Measurements from ENCODE around the gene SEMA5A.
"Not testable (repeated sequence)": the region's sequence is repeated elsewhere in the genome, so short reads cannot be mapped to it uniquely, and the experiment has no call there.

SEMA5A gene

DNA sequence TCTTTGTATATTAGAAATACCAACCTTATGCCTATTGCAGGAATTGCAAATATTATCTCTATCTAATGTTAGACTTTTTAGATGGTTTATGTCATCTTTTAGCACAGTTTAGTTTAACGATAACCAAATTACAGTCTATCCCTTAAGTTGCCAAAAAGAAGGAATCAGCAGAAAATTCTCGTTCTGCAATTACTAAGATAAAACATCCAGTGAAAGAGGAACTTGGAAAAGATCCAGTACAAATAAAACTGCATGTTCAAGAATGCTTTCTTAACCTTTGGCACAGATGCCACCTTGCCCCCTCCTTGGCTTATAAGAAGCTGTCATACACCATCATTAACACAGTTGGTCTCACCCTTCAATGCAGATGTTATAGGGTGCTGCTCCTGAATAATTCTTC, 124.0 kb downstream of the SEMA5A start:
- no peak overlapping the region for H3K27ac ChIP-seq (ENCODE audit: low read depth, low read length)
- H3K4me3 ChIP-seq (ENCODE audit: low read depth, low read length): no peak overlapping the region
- no peaks in the 10 kb centered on the region for H3K9me3 ChIP-seq (ENCODE audit: control insufficient read depth, insufficient read depth, low read length)
- no peaks in the 10 kb centered on the region for H3K4me1 ChIP-seq (ENCODE audit: control insufficient read depth, insufficient read depth, low read length)
- H3K36me3 ChIP-seq (ENCODE audit: control insufficient read depth, insufficient read depth, low read length): no peaks in the 10 kb centered on the region
- H3K27me3 ChIP-seq (ENCODE audit: control insufficient read depth, insufficient read depth, low read length): no peaks in the 10 kb centered on the region
- H3K9ac ChIP-seq (ENCODE audit: low read depth, low read length): no peak overlapping the region

GRCh38 chr5:9419794-9420193, 126.1 kb downstream of the SEMA5A start:
- Histone ChIP-seq H3K9me3 (ENCODE audit: control insufficient read depth, insufficient read depth, low read length) (no peaks in the 10 kb centered on the region), H3K27ac (ENCODE audit: low read depth, low read length) (no peak overlapping the region), H3K27me3 (ENCODE audit: control insufficient read depth, insufficient read depth, low read length) (no peaks in the 10 kb centered on the region), H3K4me1 (ENCODE audit: control insufficient read depth, insufficient read depth, low read length) (no peaks in the 10 kb centered on the region), H3K4me3 (ENCODE audit: low read depth, low read length) (no peak overlapping the region), H3K9ac (ENCODE audit: low read depth, low read length) (no peak overlapping the region), H3K36me3 (ENCODE audit: control insufficient read depth, insufficient read depth, low read length) (no peaks in the 10 kb centered on the region)

DNA sequence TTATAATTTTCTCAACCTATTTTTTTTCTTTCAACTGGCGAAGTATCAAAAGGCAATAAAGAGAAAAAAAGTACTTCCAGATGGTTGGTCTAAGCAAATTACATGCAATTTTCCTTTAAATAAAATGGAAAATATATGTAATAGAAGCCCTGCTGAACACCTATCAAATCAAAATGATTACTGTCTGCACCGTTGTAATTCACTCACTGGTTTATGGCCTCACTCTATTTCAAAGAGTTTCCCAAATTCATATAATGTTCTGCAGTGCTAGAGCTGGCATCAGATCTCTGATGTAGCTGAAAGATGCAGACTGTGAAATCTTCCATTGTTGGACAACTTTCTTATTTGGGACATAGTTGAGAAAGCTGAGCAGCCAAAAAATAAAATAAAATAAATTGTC, 130.3 kb downstream of the SEMA5A start:
- H3K27ac ChIP-seq (ENCODE audit: low read depth, low read length): no peak overlapping the region
- H3K9me3 ChIP-seq (ENCODE audit: control insufficient read depth, insufficient read depth, low read length): no peaks in the 10 kb centered on the region
- H3K9ac ChIP-seq (ENCODE audit: low read depth, low read length): no peak overlapping the region
- no peak overlapping the region for H3K4me3 ChIP-seq (ENCODE audit: low read depth, low read length)
- H3K36me3 ChIP-seq (ENCODE audit: control insufficient read depth, insufficient read depth, low read length): no peaks in the 10 kb centered on the region
- no peaks in the 10 kb centered on the region for H3K4me1 ChIP-seq (ENCODE audit: control insufficient read depth, insufficient read depth, low read length)
- H3K27me3 ChIP-seq (ENCODE audit: control insufficient read depth, insufficient read depth, low read length): no peaks in the 10 kb centered on the region

DNA sequence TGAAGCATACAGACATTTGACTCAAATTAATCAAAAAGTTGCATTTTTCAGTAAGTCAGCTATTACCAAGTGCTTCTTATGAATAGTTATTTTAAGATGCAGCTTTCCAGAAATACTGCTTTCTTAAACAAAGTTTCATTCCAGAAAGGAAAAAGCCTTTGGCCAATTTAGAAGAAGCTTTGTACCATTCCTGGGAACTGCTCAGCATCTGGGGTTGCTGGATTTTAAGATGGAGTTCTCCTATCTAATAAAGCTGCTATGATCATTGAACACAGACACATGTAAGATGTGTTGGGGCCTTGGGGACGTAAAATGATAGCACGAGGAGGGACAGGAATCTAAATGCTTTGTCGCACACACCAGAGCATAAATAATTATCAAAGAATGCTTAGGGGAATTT, 130.8 kb downstream of the SEMA5A start:
- no peaks in the 10 kb centered on the region for H3K27me3 ChIP-seq (ENCODE audit: control insufficient read depth, insufficient read depth, low read length)
- no peak overlapping the region for H3K27ac ChIP-seq (ENCODE audit: low read depth, low read length)
- H3K4me3 ChIP-seq (ENCODE audit: low read depth, low read length): no peak overlapping the region
- H3K4me1 ChIP-seq (ENCODE audit: control insufficient read depth, insufficient read depth, low read length): no peaks in the 10 kb centered on the region
- no peak overlapping the region for H3K9ac ChIP-seq (ENCODE audit: low read depth, low read length)
- H3K9me3 ChIP-seq (ENCODE audit: control insufficient read depth, insufficient read depth, low read length): no peaks in the 10 kb centered on the region
- no peaks in the 10 kb centered on the region for H3K36me3 ChIP-seq (ENCODE audit: control insufficient read depth, insufficient read depth, low read length)

GRCh38 chr5:9411142-9411541, 134.7 kb downstream of the SEMA5A start:
- peaks cover 3% of the 10 kb centered on the region; the same call in 1 of the 2 replicates for H3K4me1 ChIP-seq (ENCODE audit: control insufficient read depth, insufficient read depth, low read length)
- no peak overlapping the region for H3K9ac ChIP-seq (ENCODE audit: low read depth, low read length)
- H3K36me3 ChIP-seq (ENCODE audit: control insufficient read depth, insufficient read depth, low read length): no peaks in the 10 kb centered on the region
- H3K27ac ChIP-seq (ENCODE audit: low read depth, low read length): no peak overlapping the region
- H3K9me3 ChIP-seq (ENCODE audit: control insufficient read depth, insufficient read depth, low read length): no peaks in the 10 kb centered on the region
- no peak overlapping the region for H3K4me3 ChIP-seq (ENCODE audit: low read depth, low read length)
- no peaks in the 10 kb centered on the region for H3K27me3 ChIP-seq (ENCODE audit: control insufficient read depth, insufficient read depth, low read length)

GRCh38 chr5:9409413-9409960, 136.4 kb downstream of the SEMA5A start:
- Histone ChIP-seq H3K9ac (ENCODE audit: low read depth, low read length) (no peak overlapping the region), H3K27ac (ENCODE audit: low read depth, low read length) (peak overlapping the region; percentile 32), H3K27me3 (ENCODE audit: control insufficient read depth, insufficient read depth, low read length) (no peaks in the 10 kb centered on the region), H3K36me3 (ENCODE audit: control insufficient read depth, insufficient read depth, low read length) (no peaks in the 10 kb centered on the region), H3K4me1 (ENCODE audit: control insufficient read depth, insufficient read depth, low read length) (peaks cover 3% of the 10 kb centered on the region; the same call in 1 of the 2 replicates), H3K9me3 (ENCODE audit: control insufficient read depth, insufficient read depth, low read length) (no peaks in the 10 kb centered on the region), H3K4me3 (ENCODE audit: low read depth, low read length) (no peak overlapping the region)

GRCh38 chr5:9408964-9409363, 136.9 kb downstream of the SEMA5A start:
- no peaks in the 10 kb centered on the region for H3K36me3 ChIP-seq (ENCODE audit: control insufficient read depth, insufficient read depth, low read length)
- H3K27me3 ChIP-seq (ENCODE audit: control insufficient read depth, insufficient read depth, low read length): no peaks in the 10 kb centered on the region
- peak overlapping the region; percentile 32 for H3K27ac ChIP-seq (ENCODE audit: low read depth, low read length)
- no peaks in the 10 kb centered on the region for H3K9me3 ChIP-seq (ENCODE audit: control insufficient read depth, insufficient read depth, low read length)
- H3K4me3 ChIP-seq (ENCODE audit: low read depth, low read length): no peak overlapping the region
- peaks cover 3% of the 10 kb centered on the region; the same call in 1 of the 2 replicates for H3K4me1 ChIP-seq (ENCODE audit: control insufficient read depth, insufficient read depth, low read length)
- no peak overlapping the region for H3K9ac ChIP-seq (ENCODE audit: low read depth, low read length)

GRCh38 chr5:9405196-9405754, 140.6 kb downstream of the SEMA5A start:
- Histone ChIP-seq H3K27me3 (ENCODE audit: control insufficient read depth, insufficient read depth, low read length) (no peaks in the 10 kb centered on the region), H3K4me3 (ENCODE audit: low read depth, low read length) (no peak overlapping the region), H3K4me1 (ENCODE audit: control insufficient read depth, insufficient read depth, low read length) (peaks cover 3% of the 10 kb centered on the region; the same call in 1 of the 2 replicates), H3K9ac (ENCODE audit: low read depth, low read length) (no peak overlapping the region), H3K9me3 (ENCODE audit: control insufficient read depth, insufficient read depth, low read length) (no peaks in the 10 kb centered on the region), H3K27ac (ENCODE audit: low read depth, low read length) (no peak overlapping the region), H3K36me3 (ENCODE audit: control insufficient read depth, insufficient read depth, low read length) (no peaks in the 10 kb centered on the region)

DNA sequence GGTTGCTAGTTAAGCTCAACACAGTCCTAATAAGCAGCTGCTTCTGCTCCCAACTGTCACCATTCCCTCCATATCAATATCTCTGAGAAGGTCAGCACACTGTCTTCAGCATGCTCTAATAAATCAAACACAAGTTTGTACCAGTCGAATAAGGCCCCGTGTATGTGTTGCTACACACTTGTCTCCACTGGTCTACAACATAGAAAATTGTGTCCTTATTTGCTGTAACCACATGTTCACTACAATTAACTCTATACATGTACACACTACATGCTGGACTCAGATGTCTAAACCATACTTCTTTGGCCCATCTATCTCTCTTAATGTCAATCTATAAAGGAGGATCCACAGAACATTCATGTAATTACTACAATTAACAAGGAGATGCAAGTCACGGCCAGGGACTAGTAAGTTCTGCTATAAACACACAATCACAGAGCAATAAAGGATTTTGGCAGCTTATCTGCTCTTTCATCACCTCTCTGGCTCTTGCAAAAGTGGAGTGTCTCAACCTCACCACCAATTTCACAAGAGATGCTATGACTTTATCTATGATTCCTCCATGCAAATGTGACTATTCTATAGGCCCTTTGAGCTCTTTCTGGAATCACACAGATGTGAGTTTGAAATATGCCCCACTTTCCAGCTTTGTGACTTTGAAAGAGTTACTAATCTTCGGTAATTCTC, 143.9 kb downstream of the SEMA5A start:
- Histone ChIP-seq H3K36me3 (ENCODE audit: control insufficient read depth, insufficient read depth, low read length) (no peaks in the 10 kb centered on the region), H3K27me3 (ENCODE audit: control insufficient read depth, insufficient read depth, low read length) (no peaks in the 10 kb centered on the region), H3K27ac (ENCODE audit: low read depth, low read length) (no peak overlapping the region), H3K9ac (ENCODE audit: low read depth, low read length) (no peak overlapping the region), H3K4me3 (ENCODE audit: low read depth, low read length) (no peak overlapping the region), H3K4me1 (ENCODE audit: control insufficient read depth, insufficient read depth, low read length) (no peaks in the 10 kb centered on the region), H3K9me3 (ENCODE audit: control insufficient read depth, insufficient read depth, low read length) (no peaks in the 10 kb centered on the region)

DNA sequence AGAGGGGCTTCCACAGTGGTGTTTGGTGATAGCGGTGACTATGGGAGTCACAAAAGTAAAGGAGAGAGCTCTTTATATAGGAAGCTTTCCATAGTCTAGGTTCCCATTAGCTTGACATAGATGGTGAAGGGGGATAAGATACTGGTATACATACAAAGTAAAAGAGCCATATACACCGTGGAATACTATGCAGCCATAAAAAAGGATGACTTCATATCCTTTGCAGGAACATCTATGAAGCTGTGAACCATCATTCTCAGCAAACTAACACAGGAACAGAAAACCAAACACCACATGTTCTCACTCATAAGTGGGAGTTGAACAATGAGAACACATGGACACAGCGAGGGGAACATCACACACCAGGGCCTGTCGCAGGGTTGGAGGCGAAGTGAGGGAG, 146.1 kb downstream of the SEMA5A start:
- not testable (repeated sequence) for H3K9me3 ChIP-seq (ENCODE audit: control insufficient read depth, insufficient read depth, low read length); H3K27ac ChIP-seq (ENCODE audit: low read depth, low read length); H3K4me1 ChIP-seq (ENCODE audit: control insufficient read depth, insufficient read depth, low read length); H3K4me3 ChIP-seq (ENCODE audit: low read depth, low read length); H3K36me3 ChIP-seq (ENCODE audit: control insufficient read depth, insufficient read depth, low read length); H3K9ac ChIP-seq (ENCODE audit: low read depth, low read length); H3K27me3 ChIP-seq (ENCODE audit: control insufficient read depth, insufficient read depth, low read length)

GRCh38 chr5:9399094-9399493, 146.8 kb downstream of the SEMA5A start:
- no peak overlapping the region for H3K4me3 ChIP-seq (ENCODE audit: low read depth, low read length)
- no peaks in the 10 kb centered on the region for H3K9me3 ChIP-seq (ENCODE audit: control insufficient read depth, insufficient read depth, low read length)
- H3K4me1 ChIP-seq (ENCODE audit: control insufficient read depth, insufficient read depth, low read length): 0 out of 2 replicates have a peak, but pooled peaks cover 3% of the 10 kb centered on the region
- H3K27ac ChIP-seq (ENCODE audit: low read depth, low read length): no peak overlapping the region
- no peak overlapping the region for H3K9ac ChIP-seq (ENCODE audit: low read depth, low read length)
- H3K27me3 ChIP-seq (ENCODE audit: control insufficient read depth, insufficient read depth, low read length): no peaks in the 10 kb centered on the region
- H3K36me3 ChIP-seq (ENCODE audit: control insufficient read depth, insufficient read depth, low read length): no peaks in the 10 kb centered on the region
